Coronary artery (tissue), 2 donors: ENCODE results near the gene SLC35F2.
"Not testable (repeated sequence)": the region's sequence is repeated elsewhere in the genome, so short reads cannot be mapped to it uniquely, and the experiment has no call there.

Source experiments
- DNase-seq: peaks from one replicate; pipeline ENCODE4 v3.0.0-alpha.2; 2017; ENCODE audit warnings: low spot score
- H3K27ac ChIP-seq, 2 donors: fragments of 200-600 bp; sonication (generic); one replicate each; pipeline ENCODE4 v1.5.1; 2016 to 2019
- H3K4me3 ChIP-seq: fragments of 200-600 bp; sonication (generic); 2 replicates; pipeline ENCODE4 v1.5.1; 2016; ENCODE audit warnings: mild to moderate bottlenecking, moderate library complexity
- TF ChIP-seq, protein P1 (sequence below): fragments of 200-600 bp; sonication (generic); IDR thresholded peaks from one replicate; pipeline ENCODE4 v1.5.1; 2019; ENCODE audit warnings: antibody characterized with exemption

The SLC35F2 gene

DNA sequence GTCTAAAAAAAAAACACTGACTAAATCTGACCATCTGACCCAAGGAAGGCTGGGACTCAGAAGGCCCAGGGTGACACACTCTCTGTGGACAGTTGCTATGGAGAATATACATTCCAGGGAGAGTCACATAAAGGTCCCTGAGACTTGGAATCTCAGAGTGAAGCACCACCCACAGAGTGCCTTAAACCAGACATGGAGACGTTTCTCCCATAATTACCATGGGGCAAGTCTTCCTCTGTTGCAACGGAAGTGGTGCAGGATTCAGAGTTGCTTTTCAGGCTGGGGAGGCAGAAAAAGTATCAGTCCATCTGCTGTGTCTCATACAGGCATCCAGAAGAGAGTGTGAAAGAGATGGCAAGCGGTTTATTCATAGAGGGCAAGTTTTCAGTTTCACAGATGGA is 88.0 kb downstream of the SLC35F2 start:
- TF ChIP-seq, protein P1, sequence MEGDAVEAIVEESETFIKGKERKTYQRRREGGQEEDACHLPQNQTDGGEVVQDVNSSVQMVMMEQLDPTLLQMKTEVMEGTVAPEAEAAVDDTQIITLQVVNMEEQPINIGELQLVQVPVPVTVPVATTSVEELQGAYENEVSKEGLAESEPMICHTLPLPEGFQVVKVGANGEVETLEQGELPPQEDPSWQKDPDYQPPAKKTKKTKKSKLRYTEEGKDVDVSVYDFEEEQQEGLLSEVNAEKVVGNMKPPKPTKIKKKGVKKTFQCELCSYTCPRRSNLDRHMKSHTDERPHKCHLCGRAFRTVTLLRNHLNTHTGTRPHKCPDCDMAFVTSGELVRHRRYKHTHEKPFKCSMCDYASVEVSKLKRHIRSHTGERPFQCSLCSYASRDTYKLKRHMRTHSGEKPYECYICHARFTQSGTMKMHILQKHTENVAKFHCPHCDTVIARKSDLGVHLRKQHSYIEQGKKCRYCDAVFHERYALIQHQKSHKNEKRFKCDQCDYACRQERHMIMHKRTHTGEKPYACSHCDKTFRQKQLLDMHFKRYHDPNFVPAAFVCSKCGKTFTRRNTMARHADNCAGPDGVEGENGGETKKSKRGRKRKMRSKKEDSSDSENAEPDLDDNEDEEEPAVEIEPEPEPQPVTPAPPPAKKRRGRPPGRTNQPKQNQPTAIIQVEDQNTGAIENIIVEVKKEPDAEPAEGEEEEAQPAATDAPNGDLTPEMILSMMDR = no peak
- Histone ChIP-seq H3K27ac (no peak overlapping the region), H3K4me3 (no peak overlapping the region)
- DNase-seq = no peak

DNA sequence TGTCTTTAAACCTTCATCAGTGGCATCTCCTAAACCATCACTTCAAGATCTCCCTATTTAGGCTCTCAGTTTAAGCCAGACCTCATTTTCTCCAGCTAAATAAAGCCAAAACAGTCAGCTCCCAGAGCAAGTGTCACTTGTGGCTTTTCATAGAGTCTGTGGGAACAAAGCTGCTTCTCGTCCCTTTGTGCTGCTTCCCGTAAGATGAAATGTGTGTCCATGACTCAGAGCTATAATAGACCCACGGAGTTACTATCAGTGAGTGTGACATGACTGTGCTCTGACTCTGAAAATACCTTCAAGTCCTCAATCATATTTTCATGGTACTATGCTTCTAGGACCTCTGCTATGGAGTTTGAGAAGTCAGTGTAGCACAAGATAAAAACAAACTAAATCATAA is 89.4 kb downstream of the SLC35F2 start:
- no peak overlapping the region for H3K27ac ChIP-seq
- no peak overlapping the region for H3K4me3 ChIP-seq
- DNase-seq = no peak
- TF ChIP-seq, protein P1 = no peak

DNA sequence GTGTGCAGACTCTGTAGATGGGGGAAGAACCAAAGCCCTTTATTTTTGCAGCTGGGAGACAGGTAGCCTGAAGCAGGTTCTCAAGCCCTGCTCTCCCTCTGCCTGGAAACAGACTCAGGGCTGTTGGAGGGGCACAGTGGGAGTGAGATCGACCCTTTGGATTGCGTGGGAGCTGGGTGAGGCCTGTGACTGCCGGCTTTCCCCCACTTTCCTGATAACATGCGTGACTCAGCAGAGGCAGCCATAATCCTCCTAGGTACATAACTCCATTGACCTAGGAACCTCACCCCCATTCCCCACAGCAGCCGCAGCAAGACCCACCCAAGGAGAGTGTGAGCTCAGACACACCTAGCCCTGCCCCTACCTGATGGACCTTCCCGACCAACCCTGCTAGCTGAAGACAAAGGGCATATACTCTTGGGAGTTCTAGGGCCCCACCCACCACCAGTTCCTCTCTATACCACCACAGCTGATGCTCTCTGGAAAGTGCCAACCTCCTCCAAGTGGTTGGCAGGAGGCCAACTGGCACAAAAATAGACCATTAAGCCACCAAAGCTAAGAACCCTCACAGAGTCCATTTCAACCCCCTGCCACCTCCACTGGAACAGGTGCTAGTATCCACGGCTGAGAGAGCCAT is 99.8 kb downstream of the SLC35F2 start:
- DNase-seq, H3K27ac ChIP-seq, H3K4me3 ChIP-seq: not testable (repeated sequence)

DNA sequence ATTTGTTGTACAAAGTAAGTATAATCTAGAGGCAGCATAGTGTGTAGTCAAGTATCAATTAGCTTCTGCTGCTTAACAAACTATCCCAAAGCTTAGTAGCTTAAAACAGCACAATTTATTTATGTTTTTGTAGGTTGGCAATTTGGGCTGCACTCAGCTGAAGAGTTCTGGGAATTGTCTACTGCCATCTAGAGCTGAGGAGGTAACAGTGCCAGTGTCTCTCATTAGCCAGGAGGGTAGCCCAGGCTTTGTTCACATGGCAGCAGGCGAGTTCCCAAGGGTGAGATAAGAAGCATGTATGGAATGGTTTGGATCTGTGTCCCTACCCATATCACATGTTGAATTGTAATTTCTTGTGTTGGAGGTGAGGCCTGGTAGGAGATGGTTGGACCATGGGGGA is 100.9 kb downstream of the SLC35F2 start:
- TF ChIP-seq, protein P1 = no peak
- Histone ChIP-seq H3K4me3 (no peak overlapping the region), H3K27ac (no peak overlapping the region)
- DNase-seq = no peak

DNA sequence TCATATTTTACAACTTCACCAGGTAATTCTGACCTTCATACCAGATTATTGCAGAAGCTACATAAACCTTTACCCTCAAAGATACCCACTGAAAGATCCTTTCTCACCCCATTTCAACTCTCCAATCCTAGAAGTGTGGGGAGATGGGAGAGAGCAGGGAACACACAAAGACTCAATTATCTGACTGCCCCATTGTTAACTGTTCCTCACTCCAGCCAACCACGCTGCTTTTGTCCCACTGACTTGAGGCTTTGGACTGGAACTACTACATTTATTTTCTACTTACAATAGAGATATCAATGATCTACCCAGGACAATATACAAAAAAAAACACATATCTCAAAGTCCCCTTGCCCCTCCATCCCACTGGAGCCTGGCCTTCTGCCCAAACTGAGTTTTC is 102.0 kb downstream of the SLC35F2 start:
- no peak for DNase-seq
- TF ChIP-seq, protein P1 = no peak
- H3K4me3 ChIP-seq = no peak overlapping the region
- no peak overlapping the region for H3K27ac ChIP-seq

DNA sequence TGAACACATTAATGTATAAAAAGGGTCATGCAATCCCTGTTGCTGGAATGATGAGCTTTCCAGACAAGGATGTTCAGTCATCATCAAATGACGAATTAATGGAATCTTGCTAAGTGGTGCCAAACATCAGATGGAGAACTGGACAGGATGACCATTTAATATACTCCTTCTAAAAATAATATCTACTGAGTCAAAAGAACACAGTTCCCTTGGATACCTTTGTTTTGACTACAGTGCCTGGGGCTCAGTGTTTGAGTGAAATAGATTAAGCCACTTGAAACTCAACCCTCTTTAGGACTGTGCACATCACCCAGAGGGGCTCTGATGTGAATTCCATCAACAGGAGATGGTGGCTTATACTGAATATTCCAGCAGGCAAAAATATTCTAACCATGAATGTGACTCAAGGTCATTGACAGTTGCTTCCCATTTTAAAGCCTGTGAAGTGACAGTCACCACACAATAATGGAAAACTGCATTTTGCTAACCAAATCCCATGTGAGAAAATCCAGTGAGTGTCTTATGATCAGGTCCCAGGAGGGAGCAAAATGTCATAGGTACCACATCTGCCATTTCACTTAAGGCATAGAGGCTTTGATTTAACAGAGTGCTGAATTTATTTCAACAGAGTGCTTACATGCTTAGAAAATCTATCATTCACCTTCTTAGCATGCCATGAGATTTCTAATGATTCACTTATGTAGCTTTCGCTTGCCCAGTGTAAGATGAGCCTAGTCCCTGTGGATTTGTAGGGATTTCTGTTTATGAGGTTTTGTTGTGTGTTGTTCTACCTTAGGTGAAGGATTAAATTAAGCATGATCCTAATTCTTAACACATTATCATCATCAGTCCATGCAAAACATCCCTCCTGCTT is 105.4 kb downstream of the SLC35F2 start:
- no peak for DNase-seq
- Histone ChIP-seq H3K4me3 (no peak overlapping the region), H3K27ac (no peak overlapping the region)
- TF ChIP-seq, protein P1 = no peak

DNA sequence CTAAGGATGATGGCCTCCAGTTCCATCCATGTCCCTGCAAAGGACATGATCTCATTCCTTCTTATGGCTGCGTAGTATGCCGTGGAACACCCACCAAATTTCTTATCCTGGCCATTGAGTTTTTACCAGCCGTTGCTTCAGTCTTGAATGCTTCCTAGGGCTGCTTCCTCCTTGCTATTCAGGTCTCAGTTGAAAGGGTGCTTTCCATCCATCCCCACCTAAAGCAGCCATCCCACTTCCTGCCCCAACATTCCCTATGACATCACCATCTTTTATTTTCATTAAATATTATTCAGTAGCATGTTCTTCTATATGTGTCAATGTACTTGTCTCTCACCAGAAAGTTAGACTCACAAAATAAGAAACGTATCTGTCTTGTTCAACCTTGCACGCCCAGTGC is 106.1 kb downstream of the SLC35F2 start:
- no peak overlapping the region for H3K4me3 ChIP-seq
- no peak for DNase-seq
- H3K27ac ChIP-seq = no peak overlapping the region
- TF ChIP-seq, protein P1 = no peak
